Psoas muscle (tissue), 8 donors: ENCODE results near the gene ZNF521. TPM values are rescaled to one million over a fixed set of nuclear protein-coding genes. Genes with fewer than 3 reads are reported as not detected.

ENCODE experiments used
- ATAC-seq, 4 donors: fragments of 200-7000 bp; cut with Tn5 transposase; one replicate each; pipeline ENCODE4 v1.9.1; 2020; ENCODE audit warnings: moderate library complexity in 3 of 4, mild to moderate bottlenecking in 2 of 4
- DNase-seq, 2 donors: peaks; one replicate each; pipeline ENCODE4 v3.0.0-alpha.2; 2020
- H3K27ac ChIP-seq: fragments of 200-600 bp; one replicate; pipeline ENCODE4 v1.8.0; 2022
- H3K27me3 ChIP-seq, 3 donors: fragments of 200-600 bp in 1 of 3; one replicate each; pipeline versions ENCODE4 v1.6.1 to v1.8.0; 2013 to 2022; ENCODE audit warnings: low read length in 2 of 3, mild to moderate bottlenecking in 2 of 3, moderate library complexity in 1 of 3; ENCODE audit not compliant: insufficient read depth in 3 of 3
- H3K36me3 ChIP-seq, 2 donors: fragments of 200-600 bp in 1 of 2; one replicate each; pipeline versions ENCODE4 v1.6.1 to v1.8.0; 2013 to 2022; ENCODE audit warnings: low read depth in 1 of 2, mild to moderate bottlenecking in 1 of 2, moderate library complexity in 1 of 2; ENCODE audit not compliant: insufficient read depth in 1 of 2
- H3K4me1 ChIP-seq: fragments of 200-600 bp; one replicate; pipeline ENCODE4 v1.8.0; 2022
- H3K4me3 ChIP-seq: fragments of 200-600 bp; one replicate; pipeline ENCODE4 v1.8.0; 2022; ENCODE audit warnings: mild to moderate bottlenecking
- H3K9me3 ChIP-seq: fragments of 200-600 bp; one replicate; pipeline ENCODE4 v1.8.0; 2022
- WGBS, 3 donors: extraction: QIAGEN DNeasy Blood & Tissue Kit; methylation state at CpG; one replicate each; pipeline versions ENCODE4 v1.1.6 to v1.1.7; 2013; 5-methylcytosine and 5-hydroxymethylcytosine counted together
- intact Hi-C, 2 donors: fragments of 100-400 bp; cut with DNase I; formaldehyde crosslinking; loops; one replicate each; pipeline versions ENCODE4 v1.11.0 to v1.14.2; 2022
- polyA plus RNA-seq, 3 donors: library from polyadenylated mRNA; stranded (reverse); fragments of 200-250 nt; gene quantifications; one replicate each; pipeline ENCODE4 v1.2.3, GENCODE V29; 2013
- total RNA-seq, 4 donors: library from RNA; stranded (reverse); fragmentation: NEBNext Ultra II Directional in 2 of 4; extraction: Animal tissue kit (Norgen Biotek cat#: 25700) in 2 of 4; gene quantifications; one replicate each; pipeline versions ENCODE4 v1.2.1 to v1.2.4, GENCODE V29; 2021 to 2023
- TF ChIP-seq, protein P1 (sequence below): fragments of 200-600 bp; IDR thresholded peaks from one replicate; pipeline ENCODE4 v1.8.0; 2022; ENCODE audit warnings: antibody characterized with exemption
- donor health status: healthy with polysubstance abuse.
- donor health status: DM: no; HTN: no; CAD: no; lungs with moderate emphysema.
- donor health status: Bipolar disorder and iron deficiency.
- donor health status: healthy.
- donor health status: DM: yes; HTN: yes; CAD: no.
- donor health status: DM: no; HTN: no; CAD: no.
- donor health status: DM: no; HTN: no; CAD: no.
- donor health status: DM: yes; HTN: yes; CAD: no.

The ZNF521 gene
- total and polyA plus RNA-seq, 7 donors, result 1.8 to 13.2 (median 4.2) TPM

DNA sequence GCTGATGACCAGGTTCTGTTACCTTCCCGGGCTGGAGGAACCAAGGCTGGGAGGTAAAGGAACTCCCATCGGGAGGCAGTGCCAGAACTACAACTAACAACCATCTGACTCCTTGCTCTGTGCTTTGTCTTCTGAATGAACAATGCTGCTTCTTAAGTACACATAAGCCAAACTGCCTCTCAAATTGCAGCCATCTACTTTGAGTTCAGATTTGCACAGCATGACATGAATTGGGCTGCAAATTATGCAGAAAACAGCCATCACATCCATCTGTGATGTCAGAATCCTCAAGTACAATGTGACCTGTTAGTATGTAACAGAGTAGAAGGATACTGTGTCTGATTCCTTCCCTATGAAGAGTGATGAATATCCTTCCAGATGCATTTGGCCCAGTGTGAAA is 290.6 kb downstream of the ZNF521 start:
- H3K9me3 ChIP-seq, result no peaks in the 10 kb centered on the region
- H3K4me1 ChIP-seq, result no peaks in the 10 kb centered on the region
- peaks cover 0 to 1% (median 0%) of the 10 kb centered on the region in 3 donors for H3K27me3 ChIP-seq
- no peak overlapping the region for H3K4me3 ChIP-seq
- WGBS, 3 donors, result 71 to 90% (median 73%) methylated on average over 2 of the region's 2 CpGs
- ATAC-seq, result no peak
- H3K36me3 ChIP-seq, result no peaks in the 10 kb centered on the region
- H3K27ac ChIP-seq, result no peak overlapping the region
- intact Hi-C loops, result loop anchor here (5.0 to 10.0 kb wide), 3 partner anchors 74 to 187 kb away; no protein-coding TSS in a partner anchor
- TF ChIP-seq, protein P1, sequence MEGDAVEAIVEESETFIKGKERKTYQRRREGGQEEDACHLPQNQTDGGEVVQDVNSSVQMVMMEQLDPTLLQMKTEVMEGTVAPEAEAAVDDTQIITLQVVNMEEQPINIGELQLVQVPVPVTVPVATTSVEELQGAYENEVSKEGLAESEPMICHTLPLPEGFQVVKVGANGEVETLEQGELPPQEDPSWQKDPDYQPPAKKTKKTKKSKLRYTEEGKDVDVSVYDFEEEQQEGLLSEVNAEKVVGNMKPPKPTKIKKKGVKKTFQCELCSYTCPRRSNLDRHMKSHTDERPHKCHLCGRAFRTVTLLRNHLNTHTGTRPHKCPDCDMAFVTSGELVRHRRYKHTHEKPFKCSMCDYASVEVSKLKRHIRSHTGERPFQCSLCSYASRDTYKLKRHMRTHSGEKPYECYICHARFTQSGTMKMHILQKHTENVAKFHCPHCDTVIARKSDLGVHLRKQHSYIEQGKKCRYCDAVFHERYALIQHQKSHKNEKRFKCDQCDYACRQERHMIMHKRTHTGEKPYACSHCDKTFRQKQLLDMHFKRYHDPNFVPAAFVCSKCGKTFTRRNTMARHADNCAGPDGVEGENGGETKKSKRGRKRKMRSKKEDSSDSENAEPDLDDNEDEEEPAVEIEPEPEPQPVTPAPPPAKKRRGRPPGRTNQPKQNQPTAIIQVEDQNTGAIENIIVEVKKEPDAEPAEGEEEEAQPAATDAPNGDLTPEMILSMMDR, result no peak
- DNase-seq, result no peak

GRCh38 chr18:25058521-25058920 is 293.4 kb downstream of the ZNF521 start:
- intact Hi-C loops, result loop anchor here in 1 of 2 donors (5.0 kb wide), 1 partner anchor 91 kb away; no protein-coding TSS in a partner anchor
- Histone ChIP-seq H3K4me3 (no peak overlapping the region), H3K9me3 (no peaks in the 10 kb centered on the region), H3K4me1 (no peaks in the 10 kb centered on the region), H3K36me3 (no peaks in the 10 kb centered on the region), H3K27me3 (peaks cover 0 to 1% (median 0%) of the 10 kb centered on the region in 3 donors), H3K27ac (no peak overlapping the region)
- ATAC-seq (no peak), DNase-seq (no peak)
- 90 to 95% (median 93%) methylated on average over 5 of the region's 5 CpGs for WGBS, 3 donors
- TF ChIP-seq, protein P1, result no peak

GRCh38 chr18:25057491-25058050 is 294.4 kb downstream of the ZNF521 start:
- TF ChIP-seq, protein P1, result no peak
- 43 to 52% (median 43%) methylated on average over 7 of the region's 7 CpGs for WGBS, 3 donors
- intact Hi-C loops, result loop anchor here in 1 of 2 donors (5.0 kb wide), 1 partner anchor 90 kb away; no protein-coding TSS in a partner anchor
- Histone ChIP-seq H3K27ac (no peak overlapping the region), H3K36me3 (no peaks in the 10 kb centered on the region), H3K4me3 (no peak overlapping the region), H3K27me3 (peaks cover 0 to 1% (median 0%) of the 10 kb centered on the region in 3 donors), H3K9me3 (no peaks in the 10 kb centered on the region), H3K4me1 (no peaks in the 10 kb centered on the region)
- DNase-seq (no peak), ATAC-seq (no peak)

GRCh38 chr18:25056429-25056828 is 295.5 kb downstream of the ZNF521 start:
- no peak overlapping the region for H3K4me3 ChIP-seq
- DNase-seq, result no peak
- WGBS, 3 donors, result 65 to 75% (median 72%) methylated on average over 8 of the region's 8 CpGs
- H3K36me3 ChIP-seq, result no peaks in the 10 kb centered on the region
- H3K4me1 ChIP-seq, result no peaks in the 10 kb centered on the region
- ATAC-seq, result no peak
- intact Hi-C loops, result loop anchor here in 1 of 2 donors (5.0 kb wide), 1 partner anchor 89 kb away; no protein-coding TSS in a partner anchor
- H3K27ac ChIP-seq, result no peak overlapping the region
- TF ChIP-seq, protein P1, result no peak
- no peaks in the 10 kb centered on the region for H3K9me3 ChIP-seq
- peaks cover 0 to 1% (median 0%) of the 10 kb centered on the region in 3 donors for H3K27me3 ChIP-seq
